ENCODE results near the gene CERS4. TPM values are rescaled to one million over a fixed set of nuclear protein-coding genes. Genes with fewer than 3 reads are reported as not detected.
A peak's percentile ranks its signal among the peaks of the same experiment; 100 is the strongest.

The CERS4 gene
- total RNA-seq, 1 experiment from 2014 or later: 7.2 TPM

GRCh38 chr19:8180018-8180417 lies 29.2 kb upstream of the CERS4 start:
- Histone ChIP-seq H4K20me1 (ENCODE audit: insufficient read depth) (no peaks in the 10 kb centered on the region; the same call in 1 of the 2 replicates), H2AFZ (no peak overlapping the region)

GRCh38 chr19:8184274-8184673 lies 24.9 kb upstream of the CERS4 start:
- Histone ChIP-seq H3K4me1 (replicated peaks; ENCODE audit: insufficient read depth) (0 out of 2 replicates have a peak, but pooled peaks cover 11% of the 10 kb centered on the region), H3K9me3 (ENCODE audit: insufficient read depth, low read depth) (no peaks in the 10 kb centered on the region), H3K27me3 (ENCODE audit: insufficient read depth, low read depth) (no peaks in the 10 kb centered on the region), H4K20me1 (ENCODE audit: insufficient read depth) (no peaks in the 10 kb centered on the region), H3K36me3 (ENCODE audit: low read depth) (no peaks in the 10 kb centered on the region), H3K9me2 (ENCODE audit: insufficient read depth) (no peaks in the 10 kb centered on the region), H3K79me2 (ENCODE audit: low read depth) (no peaks in the 10 kb centered on the region), H3F3A (ENCODE audit: insufficient read depth, low read depth) (peaks cover 6% of the 10 kb centered on the region; the same call in 1 of the 2 replicates), H2AFZ (no peak overlapping the region), H3K4me2 (no peak overlapping the region), H3K4me3 (no peak overlapping the region), H3K27ac (no peak overlapping the region)
- no TSS peak for BruUV-seq (replicated peaks)
- TF ChIP-seq EZH2 (IDR thresholded peaks at IDR 0.05; ENCODE audit: low read depth) (no peak), CTCF (conservative IDR thresholded peaks at IDR 0.05) (no peak)
- intact Hi-C loops (cut with micrococcal nuclease; ENCODE audit: unreplicated experiment): no loop called here
- ChIA-PET POLR2A (ENCODE audit: unreplicated experiment) (interaction anchor here (0.5 kb wide), 1 partner anchor 139 kb away, joined by 16 read pairs; no protein-coding TSS in a partner anchor), CTCF (no interaction called here)
- DNase-seq: no peak

More at GRCh38 chr19:8180018-8180417, 29.2 kb upstream of the CERS4 start:
- Histone ChIP-seq H3F3A (ENCODE audit: insufficient read depth, low read depth) (no peaks in the 10 kb centered on the region), H3K9me3 (ENCODE audit: insufficient read depth, low read depth) (no peaks in the 10 kb centered on the region), H3K4me3 (no peak overlapping the region), H3K27me3 (ENCODE audit: insufficient read depth, low read depth) (no peaks in the 10 kb centered on the region), H3K36me3 (ENCODE audit: low read depth) (no peaks in the 10 kb centered on the region), H3K79me2 (ENCODE audit: low read depth) (no peaks in the 10 kb centered on the region), H3K4me2 (no peak overlapping the region), H3K9me2 (ENCODE audit: insufficient read depth) (no peaks in the 10 kb centered on the region), H3K4me1 (replicated peaks; ENCODE audit: insufficient read depth) (0 out of 2 replicates have a peak, but pooled peaks cover 7% of the 10 kb centered on the region), H3K27ac (no peak overlapping the region)
- DNase-seq: no peak
- no peak for TF ChIP-seq EZH2 (IDR thresholded peaks at IDR 0.05; ENCODE audit: low read depth)
- TF ChIP-seq CTCF (conservative IDR thresholded peaks at IDR 0.05): no peak
- ChIA-PET POLR2A (ENCODE audit: unreplicated experiment) (no interaction called here), CTCF (interaction anchor here (0.6 kb wide), 1 partner anchor 48 kb away, joined by 5 read pairs; no protein-coding TSS in a partner anchor)
- no TSS peak for BruUV-seq (replicated peaks)
- intact Hi-C loops (cut with micrococcal nuclease; ENCODE audit: unreplicated experiment): no loop called here

- Histone ChIP-seq H2AFZ (no peak overlapping the region), H3K9me2 (ENCODE audit: insufficient read depth) (no peaks in the 10 kb centered on the region), H3K36me3 (ENCODE audit: low read depth) (no peaks in the 10 kb centered on the region), H3K4me1 (replicated peaks; ENCODE audit: insufficient read depth) (0 out of 2 replicates have a peak, but pooled peaks cover 11% of the 10 kb centered on the region), H3K4me2 (no peak overlapping the region), H3K27me3 (ENCODE audit: insufficient read depth, low read depth) (no peaks in the 10 kb centered on the region), H3K27ac (no peak overlapping the region), H3K79me2 (ENCODE audit: low read depth) (no peaks in the 10 kb centered on the region), H3K9me3 (ENCODE audit: insufficient read depth, low read depth) (no peaks in the 10 kb centered on the region), H3K4me3 (no peak overlapping the region), H3F3A (ENCODE audit: insufficient read depth, low read depth) (peaks cover 6% of the 10 kb centered on the region; the same call in 1 of the 2 replicates), H4K20me1 (ENCODE audit: insufficient read depth) (no peaks in the 10 kb centered on the region)
- DNase-seq: peak in 1 of 2 experiments; percentile 76
- ChIA-PET POLR2A (ENCODE audit: unreplicated experiment) (no interaction called here), CTCF (no interaction called here)
- intact Hi-C loops (cut with micrococcal nuclease; ENCODE audit: unreplicated experiment): no loop called here
- no TSS peak for BruUV-seq (replicated peaks)
- no peak for TF ChIP-seq EZH2 (IDR thresholded peaks at IDR 0.05; ENCODE audit: low read depth)
- TF ChIP-seq CTCF (conservative IDR thresholded peaks at IDR 0.05): no peak
These were observed 23.7 kb upstream of the CERS4 start for GRCh38 chr19:8185343-8186068.
